ENCODE measurements around the gene AQP6.

AQP6 gene, protein sequence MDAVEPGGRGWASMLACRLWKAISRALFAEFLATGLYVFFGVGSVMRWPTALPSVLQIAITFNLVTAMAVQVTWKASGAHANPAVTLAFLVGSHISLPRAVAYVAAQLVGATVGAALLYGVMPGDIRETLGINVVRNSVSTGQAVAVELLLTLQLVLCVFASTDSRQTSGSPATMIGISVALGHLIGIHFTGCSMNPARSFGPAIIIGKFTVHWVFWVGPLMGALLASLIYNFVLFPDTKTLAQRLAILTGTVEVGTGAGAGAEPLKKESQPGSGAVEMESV

DNA sequence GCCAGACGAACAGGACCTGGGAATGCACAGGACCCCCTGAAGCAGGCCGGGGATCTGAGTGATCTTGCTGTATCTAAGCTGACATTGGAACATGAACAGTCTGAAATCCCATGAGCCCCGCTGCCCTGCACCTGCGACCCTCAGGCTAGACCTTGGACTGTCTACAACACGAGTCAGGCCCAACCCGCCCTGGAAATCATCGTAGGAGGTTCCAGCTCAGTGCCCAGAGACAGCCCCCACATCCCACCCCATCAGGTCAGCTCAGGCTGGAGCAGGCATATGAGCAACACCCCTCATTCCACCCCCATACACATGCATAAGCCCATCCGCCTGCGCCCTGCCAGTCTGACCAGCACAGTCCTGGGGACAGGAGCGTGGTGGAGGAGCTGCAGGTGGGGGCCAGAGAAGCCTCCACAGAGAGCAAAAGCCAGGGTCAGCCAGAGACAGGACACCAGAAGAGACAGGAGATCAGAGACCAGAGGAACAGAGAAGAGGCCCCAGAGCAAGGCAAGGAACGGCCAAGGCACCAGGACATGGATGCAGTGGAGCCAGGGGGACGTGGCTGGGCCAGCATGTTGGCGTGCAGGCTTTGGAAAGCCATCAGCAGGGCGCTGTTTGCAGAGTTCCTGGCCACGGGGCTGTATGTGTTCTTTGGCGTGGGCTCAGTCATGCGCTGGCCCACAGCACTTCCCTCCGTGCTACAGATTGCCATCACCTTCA lies at the start of gene AQP6:
Gene AQP6, plus strand, starts transcription at position 307 of the 720 bp plus-strand sequence. Its CDS starts 227 bp downstream, at position 534.
- DNase-seq (ENCODE audit: low read depth): no peak

DNA sequence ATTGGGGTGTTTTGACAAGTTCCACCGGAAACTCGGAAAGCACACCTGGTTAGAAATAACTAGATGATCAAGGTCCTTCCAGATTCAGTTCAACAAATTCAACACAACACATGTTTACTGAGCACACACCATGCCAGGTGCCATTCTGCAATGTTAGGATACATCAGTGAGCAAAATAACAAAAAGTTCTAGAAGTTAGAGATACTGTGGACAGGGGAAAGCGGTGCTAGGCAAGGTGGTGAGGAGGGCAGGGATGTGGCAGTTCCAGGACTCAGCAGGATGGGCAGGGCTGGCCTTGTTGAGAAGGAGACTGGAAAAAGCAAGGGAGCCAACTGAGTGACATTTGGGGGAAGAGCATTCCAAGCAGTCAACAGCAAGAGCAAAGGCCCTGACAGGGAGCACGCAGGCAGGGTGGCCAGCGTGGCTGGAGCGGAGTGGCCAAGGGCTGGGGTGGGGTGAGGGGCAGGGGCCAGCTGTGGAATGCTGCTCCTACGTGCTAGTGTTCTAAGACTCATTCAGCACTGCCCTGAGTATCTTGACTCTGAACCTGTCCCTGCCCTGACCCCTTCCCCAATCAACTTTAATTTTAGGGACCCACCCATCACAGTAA lies 49.6 kb upstream of the AQP6 start:
- no peak for DNase-seq (ENCODE audit: low read depth)

DNA sequence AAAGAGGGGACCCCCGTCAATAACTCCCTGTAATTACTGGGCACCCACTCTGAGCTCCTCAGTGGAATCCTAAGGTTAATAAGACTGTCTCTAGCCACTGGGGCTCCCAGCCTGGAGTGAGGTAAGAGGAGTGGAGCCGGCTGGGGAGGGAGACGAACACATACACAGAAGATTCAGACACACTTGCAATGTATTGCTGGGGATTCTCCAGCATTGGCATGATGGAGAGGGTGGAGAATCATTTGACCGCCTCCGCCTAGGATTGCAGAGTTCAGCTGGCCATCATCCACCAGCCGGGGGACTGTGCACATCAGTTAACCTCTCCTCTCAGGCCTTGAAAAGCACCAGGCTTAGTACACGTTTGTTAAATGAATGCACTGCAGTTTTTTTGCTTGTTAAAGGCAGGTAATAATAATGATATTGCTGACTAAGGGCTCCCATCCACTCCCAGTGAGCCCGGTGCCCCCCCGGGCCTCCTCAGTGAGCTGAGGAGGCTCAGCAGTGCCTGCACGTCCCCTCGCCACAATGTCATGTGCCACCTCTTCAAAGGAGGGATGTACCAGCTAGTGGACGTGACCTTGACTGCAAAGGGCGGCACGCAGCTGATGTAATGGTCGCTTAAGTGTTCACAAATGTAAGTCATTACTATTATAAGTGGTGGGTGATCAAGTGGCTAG lies 48.7 kb upstream of the AQP6 start:
- DNase-seq (ENCODE audit: low read depth): no peak

DNA sequence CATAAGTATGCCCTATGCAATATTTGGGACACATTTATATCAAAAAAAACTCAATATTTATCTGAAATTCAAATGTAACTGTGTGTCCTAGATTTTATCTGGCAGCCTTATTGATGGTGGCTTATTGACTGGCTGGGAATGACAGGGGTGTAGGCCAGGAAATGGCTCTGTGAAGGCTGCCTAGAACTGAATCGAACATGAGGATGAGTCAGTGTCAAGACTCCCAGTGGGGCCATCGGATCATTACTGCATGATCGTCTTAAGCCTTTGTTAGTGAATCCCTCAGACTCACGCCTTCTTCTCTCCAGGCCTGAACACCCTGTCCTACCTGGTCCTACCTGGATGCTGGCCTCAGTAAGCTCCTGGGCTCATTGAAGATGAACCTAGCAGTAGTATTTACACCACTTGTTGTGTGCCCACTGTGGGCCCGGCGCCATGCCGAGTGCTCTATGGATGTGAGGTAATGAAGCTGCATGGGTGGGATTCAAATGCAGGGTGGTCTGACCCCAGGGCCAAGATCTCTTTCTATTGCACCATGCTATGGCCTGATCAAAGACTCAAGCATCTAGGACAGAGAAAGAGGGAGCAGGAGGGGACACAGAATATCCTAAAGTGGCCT lies 48.0 kb upstream of the AQP6 start:
- no peak for DNase-seq (ENCODE audit: low read depth)

DNA sequence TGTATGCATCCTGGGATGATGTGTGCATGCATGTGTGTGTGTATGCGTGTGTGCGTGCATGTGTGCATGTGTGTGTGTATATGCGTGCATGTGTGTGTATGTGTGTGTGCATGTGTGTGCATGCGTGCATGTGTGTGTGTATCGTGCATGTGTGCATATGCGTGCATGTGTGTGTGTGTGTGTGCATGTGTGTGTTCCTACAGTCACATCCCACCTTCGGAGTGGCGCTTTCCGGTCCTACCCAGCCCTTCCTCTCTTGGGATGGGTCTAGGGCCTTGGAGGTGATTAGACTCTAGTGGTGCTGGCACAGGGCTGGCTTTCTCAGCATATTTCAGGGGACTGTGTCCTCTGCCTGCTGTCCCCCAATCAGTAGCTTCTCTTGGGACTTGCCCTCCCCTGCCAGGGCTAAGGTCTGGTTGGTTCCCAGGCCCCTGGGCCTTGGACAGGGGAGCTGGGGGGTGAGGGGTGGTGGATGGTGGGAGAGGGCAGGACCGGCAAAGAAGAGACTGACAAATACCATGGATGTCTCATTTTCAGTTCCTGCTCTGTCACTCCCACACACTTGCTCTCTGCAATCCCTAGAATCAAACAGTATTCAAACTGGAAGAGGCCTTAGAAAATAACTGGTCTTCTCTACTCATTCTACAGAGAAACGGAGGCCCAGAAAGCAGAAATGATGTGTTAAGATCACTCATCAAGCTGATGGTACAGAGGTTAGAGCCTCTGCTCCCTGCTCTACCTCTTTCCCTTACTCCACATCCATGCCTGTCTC lies 47.1 kb upstream of the AQP6 start:
- DNase-seq (ENCODE audit: low read depth): no peak

DNA sequence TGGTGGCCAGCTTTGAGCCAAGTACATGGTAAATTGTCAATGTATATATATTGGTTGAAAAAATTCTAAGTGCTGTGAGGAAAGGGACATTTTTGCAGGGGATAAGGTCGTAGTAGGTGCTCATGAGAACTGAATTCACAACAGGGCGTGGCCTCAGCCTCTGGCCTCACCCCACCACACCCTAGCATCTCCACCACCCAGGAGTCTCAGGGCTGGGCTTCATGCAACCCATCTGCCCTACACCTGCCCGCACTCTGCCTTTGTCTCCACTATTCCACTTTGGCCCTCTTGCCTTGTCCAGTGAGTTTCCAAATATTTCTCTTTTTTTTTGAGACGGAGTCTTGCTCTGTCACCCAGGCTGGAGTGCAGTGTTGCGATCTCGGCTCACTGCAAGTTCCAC lies 44.3 kb upstream of the AQP6 start:
- DNase-seq (ENCODE audit: low read depth): no peak

DNA sequence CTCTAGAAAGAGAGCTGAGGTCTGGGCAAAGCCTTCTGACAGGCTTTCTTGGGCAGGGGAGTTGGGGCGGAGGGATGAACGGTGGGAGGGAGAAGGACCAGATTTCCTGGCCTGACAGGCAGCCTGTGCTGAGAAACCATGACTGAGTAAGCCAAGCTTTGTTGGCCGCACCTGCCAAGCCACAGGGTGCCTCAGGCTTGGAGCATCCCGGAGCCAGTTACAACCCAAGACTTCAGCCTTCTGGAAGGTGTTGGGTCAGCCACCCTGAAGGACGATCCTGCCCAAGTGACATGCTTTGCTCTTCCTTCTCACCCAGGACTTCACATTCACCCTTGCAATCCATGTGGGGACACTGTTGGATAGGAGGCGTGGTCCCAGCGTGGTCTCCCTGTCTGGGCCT lies 43.2 kb upstream of the AQP6 start:
- DNase-seq (ENCODE audit: low read depth): no peak

DNA sequence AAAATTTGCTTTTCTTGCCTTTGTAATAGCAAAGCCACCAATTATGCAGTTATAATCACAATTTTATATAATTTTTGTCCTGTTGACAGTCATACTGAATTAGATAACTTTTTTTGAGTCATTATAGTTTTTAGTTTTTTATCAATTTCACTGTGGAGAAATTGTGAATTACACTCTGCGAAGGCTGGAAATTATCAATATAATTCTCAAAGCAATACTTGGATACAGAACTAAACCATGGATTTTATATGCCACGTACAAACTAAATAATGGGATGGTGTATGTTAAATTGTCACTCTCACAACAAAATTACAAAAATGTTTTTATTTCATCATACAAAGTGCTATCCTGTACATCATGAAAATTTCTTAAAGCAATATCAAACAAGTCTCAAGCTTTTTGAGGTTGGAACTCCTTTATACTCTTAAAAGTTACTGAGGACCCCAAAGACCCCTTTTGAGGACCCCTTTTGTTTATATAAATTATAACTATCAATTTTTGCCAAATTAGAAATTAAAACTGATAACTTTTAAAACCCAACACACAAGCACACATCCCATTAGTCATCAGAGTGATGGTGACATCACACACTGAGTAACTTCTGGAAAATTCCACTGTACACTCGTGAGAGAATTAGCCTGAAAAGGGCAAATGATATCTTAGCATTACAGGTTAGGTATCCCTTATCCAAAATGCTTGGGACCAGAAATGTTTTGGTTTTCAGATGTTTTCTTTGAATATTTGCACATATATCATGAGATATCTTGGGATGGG lies 42.0 kb upstream of the AQP6 start:
- DNase-seq (ENCODE audit: low read depth): peak; percentile 33

DNA sequence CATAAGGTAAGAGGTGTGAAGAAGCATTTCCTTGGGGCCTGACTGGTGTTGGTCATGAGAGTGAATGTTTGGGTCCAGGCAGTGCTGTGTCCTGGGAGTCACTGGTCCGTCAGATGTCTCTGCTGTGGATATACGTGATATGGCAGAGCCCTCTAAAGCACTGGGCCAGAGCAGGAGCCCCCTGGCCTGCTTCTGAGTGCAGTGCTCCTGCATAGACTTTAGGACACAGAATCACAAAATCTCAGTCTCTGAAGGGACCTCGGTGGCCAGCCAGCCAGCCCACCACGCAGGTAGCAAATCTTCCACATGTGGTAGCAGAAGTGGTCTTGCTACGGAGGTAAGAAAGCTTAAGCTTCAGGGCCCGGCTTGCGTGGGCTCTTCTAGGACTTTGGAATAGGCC lies 40.7 kb upstream of the AQP6 start:
- no peak for DNase-seq (ENCODE audit: low read depth)

DNA sequence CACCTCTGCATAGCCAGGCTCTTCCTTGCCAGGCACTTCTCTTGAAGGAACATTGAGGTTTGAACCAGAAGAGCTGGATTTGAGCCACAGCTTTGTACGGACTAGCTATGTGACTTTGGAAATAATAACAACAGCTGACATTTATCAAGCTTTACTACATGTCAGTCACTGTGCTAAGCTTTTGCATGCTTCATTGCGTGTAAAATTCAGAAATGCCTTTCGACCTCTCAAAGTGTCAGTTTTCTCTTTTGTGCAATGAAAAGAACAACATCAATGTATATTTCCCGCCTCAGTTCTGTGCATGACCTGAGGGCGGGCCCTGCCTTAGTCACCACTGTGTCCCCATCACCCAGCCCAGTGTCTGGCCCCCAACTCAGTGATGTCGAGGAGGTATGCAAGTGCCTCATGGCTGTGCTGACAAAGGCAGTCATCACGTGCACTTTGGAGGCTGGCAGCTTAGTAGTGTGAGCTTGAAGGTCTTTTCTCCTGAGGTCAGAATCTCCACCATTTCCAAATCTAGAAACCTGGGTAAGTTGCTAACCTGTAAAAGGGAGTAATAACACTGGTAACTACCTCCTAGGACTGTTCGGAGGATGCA lies 40.1 kb upstream of the AQP6 start:
- no peak for DNase-seq (ENCODE audit: low read depth)

DNA sequence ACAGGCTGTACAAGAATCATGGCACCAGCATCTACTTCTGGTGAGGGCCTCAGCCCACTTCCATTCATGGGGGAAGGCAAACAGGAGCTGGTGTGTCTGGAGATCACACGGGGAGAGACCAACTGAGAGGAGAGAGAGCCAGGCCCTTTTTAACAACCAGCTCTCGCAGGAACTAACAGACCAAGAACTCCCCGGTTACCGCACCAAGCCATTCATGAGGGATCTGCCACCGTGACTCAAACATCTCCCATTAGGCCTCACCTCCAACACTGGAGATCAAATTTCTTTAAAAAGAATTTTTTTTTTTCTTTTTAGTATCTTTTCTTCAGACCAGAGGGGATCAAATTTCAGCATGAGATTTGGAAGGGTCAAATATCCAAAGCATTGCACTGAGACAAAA lies 39.0 kb upstream of the AQP6 start:
- DNase-seq (ENCODE audit: low read depth): peak; percentile 52

DNA sequence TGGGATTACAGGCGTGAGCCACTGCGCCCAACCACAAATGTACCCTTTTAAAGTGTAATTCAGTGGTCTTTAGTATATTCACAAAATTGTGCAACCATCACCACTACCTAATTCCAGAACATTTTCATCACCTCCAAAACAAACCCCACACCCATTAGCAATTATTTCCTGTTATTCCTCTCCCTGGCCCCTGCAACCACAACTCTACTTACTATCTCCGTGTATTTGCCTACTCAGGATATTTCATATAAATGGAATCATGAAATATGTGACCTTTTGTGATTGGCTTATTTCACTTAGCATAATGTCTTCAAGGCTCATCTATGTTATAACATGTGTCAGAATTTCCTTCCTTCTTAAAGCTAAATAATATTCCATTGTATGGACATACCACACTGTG lies 38.2 kb upstream of the AQP6 start:
- no peak for DNase-seq (ENCODE audit: low read depth)

DNA sequence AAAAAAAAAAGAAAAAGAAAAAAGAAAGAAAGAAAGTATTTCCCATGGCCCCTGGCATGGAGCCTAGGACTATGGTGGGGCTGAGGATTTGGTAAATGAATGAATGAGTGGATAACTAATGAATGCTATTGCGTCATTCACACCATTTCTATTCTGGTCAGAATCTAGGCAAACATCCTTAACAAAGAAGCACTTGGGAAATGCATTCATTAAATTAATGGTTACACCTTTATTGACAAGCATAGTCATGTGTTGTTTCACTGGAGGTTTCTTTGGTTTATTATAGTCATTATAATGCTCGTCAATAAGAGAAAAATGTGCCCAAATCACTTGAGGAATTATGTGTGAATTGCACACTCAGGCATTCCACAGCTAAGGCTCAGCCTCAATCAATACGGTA lies 35.8 kb upstream of the AQP6 start:
- DNase-seq (ENCODE audit: low read depth): no peak

DNA sequence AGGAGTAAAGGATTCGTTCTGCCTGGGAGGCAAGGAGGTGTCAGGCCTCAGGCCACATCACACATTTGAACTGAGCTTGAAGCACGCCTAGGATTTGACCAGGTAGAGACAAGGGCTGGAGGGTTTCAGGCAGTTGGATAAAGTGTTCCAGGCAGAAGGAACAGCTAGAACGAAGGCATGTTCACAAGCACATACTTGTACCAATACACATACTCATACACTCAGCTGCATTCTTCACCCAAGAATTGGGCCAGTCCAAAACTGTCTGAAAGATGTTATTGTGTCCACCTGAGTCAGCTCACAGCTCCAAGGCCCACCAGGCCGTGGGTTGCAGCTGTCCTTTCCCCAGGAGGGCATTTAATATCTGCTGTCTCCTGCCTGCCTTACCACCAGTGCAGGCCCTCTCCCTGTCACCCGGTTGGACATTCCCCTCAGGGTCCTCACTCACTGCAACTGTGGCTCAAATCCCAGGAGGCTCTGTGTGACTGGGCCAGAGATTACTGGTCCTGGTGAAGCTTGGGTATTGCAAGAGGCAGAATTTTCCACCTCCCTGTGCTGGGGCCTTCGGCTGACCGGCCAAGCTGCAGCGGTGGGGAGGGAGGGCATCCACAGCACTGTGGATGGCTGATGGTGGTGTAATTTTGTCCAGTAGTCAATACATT lies 35.0 kb upstream of the AQP6 start:
- DNase-seq (ENCODE audit: low read depth): no peak

DNA sequence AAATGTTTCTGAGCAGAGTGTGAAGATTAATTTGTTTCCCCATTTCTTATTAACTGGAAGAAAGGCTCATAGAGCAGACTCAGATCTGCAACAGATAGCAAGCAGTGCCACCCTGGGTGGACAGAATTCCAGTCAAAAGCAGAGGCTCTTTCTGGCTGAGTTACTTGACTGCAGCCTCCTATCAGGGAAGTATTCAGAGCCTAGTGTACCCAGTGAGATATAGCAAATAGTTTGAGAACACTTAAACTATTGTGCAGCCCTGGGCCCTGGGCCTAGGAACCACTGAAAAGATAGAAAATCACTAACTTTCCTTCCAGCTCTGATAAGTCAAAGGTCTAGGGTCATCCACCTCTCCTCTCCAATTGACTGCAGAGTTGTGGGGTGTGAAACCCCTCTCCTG lies 33.4 kb upstream of the AQP6 start:
- no peak for DNase-seq (ENCODE audit: low read depth)

DNA sequence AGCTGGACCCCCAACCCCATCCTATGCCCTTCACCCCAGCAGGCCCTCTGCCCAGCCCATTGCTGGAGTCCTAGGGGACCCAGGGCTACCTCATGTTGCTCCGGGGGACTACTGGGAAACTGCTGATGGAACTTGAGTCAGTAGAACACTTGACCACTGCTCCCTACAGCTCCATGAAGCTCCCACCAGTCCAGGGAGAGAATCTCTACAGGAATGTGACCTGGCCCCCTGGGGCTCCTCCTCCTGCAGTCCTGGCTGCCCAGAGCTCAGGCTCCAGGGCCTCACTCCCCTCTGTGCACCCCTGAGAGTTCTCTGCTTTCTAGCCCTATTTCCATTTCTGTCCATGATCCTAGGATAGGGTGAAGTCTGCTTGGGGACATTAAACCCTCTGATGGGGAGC lies 33.0 kb upstream of the AQP6 start:
- DNase-seq (ENCODE audit: low read depth): no peak

DNA sequence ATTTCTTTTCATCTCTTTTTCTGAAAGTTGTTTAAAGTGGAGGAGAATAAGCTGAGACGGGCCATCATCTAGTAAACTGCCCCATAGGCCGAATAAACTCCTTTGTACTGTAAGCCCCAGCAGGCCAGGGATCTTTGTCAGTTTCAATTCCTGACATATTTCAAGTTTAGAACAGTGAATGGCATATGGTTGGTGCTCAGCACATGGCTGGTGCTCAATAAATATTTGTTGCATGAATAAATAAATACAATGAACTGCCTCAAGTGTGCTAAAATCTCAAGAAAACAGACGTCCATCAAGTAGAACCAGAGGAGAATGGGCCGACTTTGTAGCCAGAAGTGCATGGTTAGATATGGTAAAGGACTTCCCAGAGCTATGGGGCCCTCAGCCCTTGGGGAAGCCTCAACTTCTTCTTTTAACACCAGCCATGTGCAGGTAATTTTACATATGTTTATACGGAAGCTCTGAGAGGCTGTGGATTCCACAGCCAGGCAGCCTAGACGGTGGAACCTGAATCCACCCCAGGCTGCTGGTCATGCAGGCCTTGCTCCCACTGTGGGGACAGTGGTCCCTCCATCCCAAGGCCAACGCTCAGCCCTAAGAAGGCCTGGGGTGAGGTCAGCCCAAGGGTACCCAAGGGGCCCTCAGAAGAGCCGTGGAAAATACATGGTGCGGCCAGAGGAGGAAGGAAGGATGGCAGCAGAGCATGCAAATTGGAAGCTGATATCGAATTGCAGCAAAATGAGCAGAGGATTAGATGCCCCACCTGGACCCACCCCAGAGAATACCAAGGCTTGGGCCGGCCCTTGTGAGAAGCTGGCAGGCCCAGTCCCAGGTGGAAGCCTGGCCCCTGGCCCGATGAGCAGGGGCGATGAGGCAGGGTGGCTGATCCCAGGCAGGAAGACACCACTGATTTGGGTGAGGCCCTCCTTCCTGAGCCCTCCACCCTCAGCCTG lies 30.9 kb upstream of the AQP6 start:
- no peak for DNase-seq (ENCODE audit: low read depth)

DNA sequence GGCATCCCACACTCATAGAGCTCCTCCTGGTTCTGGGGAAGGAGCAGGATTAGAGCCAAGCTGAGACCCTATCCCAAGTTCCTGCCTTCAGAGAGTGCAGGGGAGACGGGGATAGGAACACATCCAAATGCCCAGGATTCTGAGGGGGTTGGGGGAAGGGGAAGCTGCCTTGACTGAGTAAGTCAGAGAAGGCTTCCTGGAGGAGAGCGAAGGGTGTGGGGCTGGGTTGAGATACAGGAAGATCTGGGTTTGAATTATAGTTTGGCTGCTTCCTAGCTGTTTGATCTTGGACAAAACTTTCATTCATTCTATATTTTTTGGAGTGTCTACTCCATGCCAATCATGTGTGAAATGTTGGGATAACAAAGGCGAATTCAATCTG lies 30.2 kb upstream of the AQP6 start:
- DNase-seq (ENCODE audit: low read depth): no peak

Measured in HS-27A (cell line).